ENCODE data around the gene CTBS. TPM values are rescaled to one million over a fixed set of nuclear protein-coding genes. Genes with fewer than 3 reads are reported as not detected.
A peak's percentile ranks its signal among the peaks of the same experiment; 100 is the strongest.

CTBS gene
- total RNA-seq, 2 donors from 2014 or later: 21.5 to 28.3 TPM

DNA sequence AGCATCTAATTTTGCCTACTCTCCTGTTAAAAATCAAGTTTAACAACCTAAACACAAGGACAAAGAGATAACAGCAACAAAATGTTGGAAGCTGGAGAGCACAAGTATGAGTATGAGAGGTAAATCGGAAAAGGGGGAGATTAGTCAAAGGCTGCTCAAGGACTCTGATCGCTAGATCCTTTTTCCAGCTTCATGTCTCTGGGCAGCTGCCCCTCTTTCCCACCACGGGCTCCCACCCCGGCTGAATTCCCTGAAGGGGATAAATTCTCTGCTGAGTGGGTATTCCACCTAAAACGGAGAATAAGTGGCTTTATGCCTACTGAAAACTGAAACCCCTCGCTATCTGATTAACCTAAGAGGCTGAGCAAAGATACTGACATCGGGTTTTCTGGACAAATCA lies 696 bp upstream of the CTBS start:
- H3K36me3 ChIP-seq: no peaks in the 10 kb centered on the region
- H3K4me3 ChIP-seq: peak overlapping the region; percentile 77
- ATAC-seq (ENCODE audit: insufficient number of reproducible peaks, low FRiP score, low read depth) (no peak), DNase-seq (ENCODE audit: low spot score) (no peak)
- peak overlapping the region; percentile 83 to 98 for H3K27ac ChIP-seq
- TF ChIP-seq, protein P1, sequence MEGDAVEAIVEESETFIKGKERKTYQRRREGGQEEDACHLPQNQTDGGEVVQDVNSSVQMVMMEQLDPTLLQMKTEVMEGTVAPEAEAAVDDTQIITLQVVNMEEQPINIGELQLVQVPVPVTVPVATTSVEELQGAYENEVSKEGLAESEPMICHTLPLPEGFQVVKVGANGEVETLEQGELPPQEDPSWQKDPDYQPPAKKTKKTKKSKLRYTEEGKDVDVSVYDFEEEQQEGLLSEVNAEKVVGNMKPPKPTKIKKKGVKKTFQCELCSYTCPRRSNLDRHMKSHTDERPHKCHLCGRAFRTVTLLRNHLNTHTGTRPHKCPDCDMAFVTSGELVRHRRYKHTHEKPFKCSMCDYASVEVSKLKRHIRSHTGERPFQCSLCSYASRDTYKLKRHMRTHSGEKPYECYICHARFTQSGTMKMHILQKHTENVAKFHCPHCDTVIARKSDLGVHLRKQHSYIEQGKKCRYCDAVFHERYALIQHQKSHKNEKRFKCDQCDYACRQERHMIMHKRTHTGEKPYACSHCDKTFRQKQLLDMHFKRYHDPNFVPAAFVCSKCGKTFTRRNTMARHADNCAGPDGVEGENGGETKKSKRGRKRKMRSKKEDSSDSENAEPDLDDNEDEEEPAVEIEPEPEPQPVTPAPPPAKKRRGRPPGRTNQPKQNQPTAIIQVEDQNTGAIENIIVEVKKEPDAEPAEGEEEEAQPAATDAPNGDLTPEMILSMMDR (IDR thresholded peaks at IDR 0.05): no peak
- H3K9me3 ChIP-seq: no peaks in the 10 kb centered on the region
- H3K4me1 ChIP-seq (ENCODE audit: control insufficient read depth in 1 of 2, low read depth in 2 of 2): peaks cover 13 to 24% of the 10 kb centered on the region in 2 donors
- no peaks in the 10 kb centered on the region for H3K27me3 ChIP-seq (replicated peaks; ENCODE audit: insufficient read depth)

DNA sequence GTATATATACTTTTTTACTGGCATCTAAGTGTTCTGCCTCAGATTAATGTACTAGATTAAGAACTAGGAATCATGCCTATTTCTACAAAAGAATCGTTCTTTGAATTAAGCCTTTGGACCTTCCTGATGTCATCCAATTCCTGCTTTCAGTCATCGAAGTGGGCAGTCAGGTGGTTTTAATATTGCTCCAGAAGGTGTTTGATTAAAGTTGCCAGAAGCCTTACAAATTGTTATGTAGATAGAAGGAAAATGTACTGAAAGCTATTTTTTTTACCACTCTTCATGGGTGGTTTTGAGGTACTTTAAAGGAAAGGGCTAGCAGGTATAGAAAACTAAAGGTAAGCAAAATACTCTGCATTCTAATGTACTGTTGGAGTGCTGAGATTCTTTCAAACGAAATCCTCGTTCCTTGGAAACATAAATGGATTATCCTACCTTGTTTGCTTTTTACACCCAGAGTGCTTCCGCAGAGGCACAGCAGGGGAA lies 716 bp downstream of the CTBS start:
- Histone ChIP-seq H3K9me3 (no peaks in the 10 kb centered on the region), H3K36me3 (no peaks in the 10 kb centered on the region), H3K27me3 (replicated peaks; ENCODE audit: insufficient read depth) (no peaks in the 10 kb centered on the region), H3K4me1 (ENCODE audit: control insufficient read depth in 1 of 2, low read depth in 2 of 2) (peaks cover 13 to 24% of the 10 kb centered on the region in 2 donors), H3K4me3 (peak overlapping the region; percentile 77), H3K27ac (peak overlapping the region; percentile 98)
- DNase-seq (ENCODE audit: low spot score) (no peak), ATAC-seq (ENCODE audit: insufficient number of reproducible peaks, low FRiP score, low read depth) (no peak)
- TF ChIP-seq, protein P1 (IDR thresholded peaks at IDR 0.05): no peak

DNA sequence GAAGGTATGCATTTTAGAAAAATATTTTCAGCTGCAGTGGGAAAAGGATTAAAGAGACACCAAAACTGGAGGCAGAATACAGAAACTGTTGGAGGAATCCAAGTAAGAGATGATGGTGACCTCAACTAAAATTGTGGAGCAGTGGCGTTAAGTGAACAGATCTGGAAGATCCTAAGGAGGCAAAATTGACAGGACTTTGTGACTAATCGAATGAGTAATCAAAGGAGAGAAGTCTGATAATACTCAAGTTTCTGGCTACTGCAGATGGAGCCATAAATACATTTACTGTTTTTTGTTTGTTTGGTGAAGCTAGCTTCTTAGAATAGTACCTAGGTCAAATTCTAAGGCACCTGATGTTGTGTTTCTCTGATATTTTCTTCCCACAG lies 3.1 kb downstream of the CTBS start:
- peaks cover 1% of the 10 kb centered on the region for H3K36me3 ChIP-seq

DNA sequence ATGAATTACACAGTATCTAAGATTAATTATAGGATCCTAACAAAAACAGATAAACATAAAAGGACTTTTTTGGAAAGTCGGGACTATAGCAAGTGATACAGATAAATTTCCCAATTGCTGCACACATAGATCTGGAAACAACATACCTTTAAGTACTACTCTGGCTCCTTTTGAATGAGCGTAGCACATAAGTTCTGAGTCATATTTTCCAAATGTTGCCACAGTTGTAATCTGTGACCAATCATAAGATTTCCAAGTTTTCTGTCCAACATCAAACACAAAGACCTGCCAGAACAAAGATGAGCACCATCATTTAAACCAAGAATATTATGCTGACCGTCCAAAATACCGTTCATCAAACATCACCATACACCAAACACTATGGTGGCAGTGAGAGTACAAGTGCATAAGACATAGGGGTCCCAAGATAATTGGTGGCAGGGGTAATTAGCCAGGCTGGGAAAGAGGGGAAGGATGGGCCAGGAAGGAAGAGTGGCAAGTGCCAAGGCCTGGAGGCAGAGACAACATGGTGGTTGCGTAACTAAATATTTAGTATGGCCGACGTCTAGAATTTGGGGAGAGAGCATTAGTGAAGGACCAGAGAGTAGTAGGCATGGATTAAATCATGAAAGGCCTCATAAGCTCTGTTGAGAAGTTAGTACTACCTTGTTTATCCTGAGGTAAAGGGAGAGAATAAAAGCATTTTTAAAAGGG lies 3.6 kb downstream of the CTBS start:
- Histone ChIP-seq H3K27me3 (replicated peaks; ENCODE audit: insufficient read depth) (no peaks in the 10 kb centered on the region), H3K4me3 (no peak overlapping the region), H3K36me3 (peaks cover 2% of the 10 kb centered on the region), H3K27ac (no peak overlapping the region), H3K9me3 (no peaks in the 10 kb centered on the region), H3K4me1 (ENCODE audit: control insufficient read depth in 1 of 2, low read depth in 2 of 2) (peaks cover 16 to 24% of the 10 kb centered on the region in 2 donors)
- DNase-seq (ENCODE audit: low spot score) (no peak), ATAC-seq (ENCODE audit: insufficient number of reproducible peaks, low FRiP score, low read depth) (no peak)
- TF ChIP-seq, protein P1 (IDR thresholded peaks at IDR 0.05): no peak

More for the DNA sequence above, 3.1 kb downstream of the CTBS start:
- no peak overlapping the region for H3K4me3 ChIP-seq
- H3K27ac ChIP-seq: no peak overlapping the region
- DNase-seq (ENCODE audit: low spot score) (no peak), ATAC-seq (ENCODE audit: insufficient number of reproducible peaks, low FRiP score, low read depth) (no peak)
- no peaks in the 10 kb centered on the region for H3K27me3 ChIP-seq (replicated peaks; ENCODE audit: insufficient read depth)
- TF ChIP-seq, protein P1 (IDR thresholded peaks at IDR 0.05): no peak
- H3K9me3 ChIP-seq: no peaks in the 10 kb centered on the region
- H3K4me1 ChIP-seq (ENCODE audit: control insufficient read depth in 1 of 2, low read depth in 2 of 2): peaks cover 15 to 24% of the 10 kb centered on the region in 2 donors

DNA sequence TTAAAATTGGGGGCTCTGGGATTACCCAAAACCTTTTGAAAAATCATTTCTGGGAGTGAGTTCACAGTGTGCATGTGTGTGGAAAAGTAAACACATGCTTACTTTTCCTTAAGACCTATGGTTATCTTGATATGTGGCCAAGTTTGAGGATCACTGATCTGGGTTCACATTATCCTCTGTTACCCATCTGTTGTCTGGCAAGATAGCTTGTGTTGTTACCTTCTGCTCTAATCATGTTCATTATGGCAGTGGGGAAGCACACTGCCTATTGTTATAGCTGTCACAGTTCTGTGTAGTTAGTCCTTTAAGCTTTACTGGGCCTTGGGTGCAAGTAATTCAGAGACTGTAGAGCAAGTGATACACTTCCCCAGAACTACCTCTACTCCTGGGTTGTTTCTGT lies 5.0 kb downstream of the CTBS start:
- DNase-seq (ENCODE audit: low spot score) (no peak), ATAC-seq (ENCODE audit: insufficient number of reproducible peaks, low FRiP score, low read depth) (no peak)
- no peak overlapping the region for H3K4me3 ChIP-seq
- no peaks in the 10 kb centered on the region for H3K9me3 ChIP-seq
- no peaks in the 10 kb centered on the region for H3K27me3 ChIP-seq (replicated peaks; ENCODE audit: insufficient read depth)
- TF ChIP-seq, protein P1 (IDR thresholded peaks at IDR 0.05): no peak
- H3K4me1 ChIP-seq (ENCODE audit: control insufficient read depth in 1 of 2, low read depth in 2 of 2): peaks cover 16 to 19% of the 10 kb centered on the region in 2 donors
- peaks cover 7% of the 10 kb centered on the region for H3K36me3 ChIP-seq
- H3K27ac ChIP-seq: no peak overlapping the region
